Heart left ventricle (tissue), 13 donors: ENCODE results near the gene MTUS2.

Experiments used
- CTCF ChIP-seq, 12 donors: fragments of 200-600 bp; sonication (generic) in 4 of 12; IDR thresholded peaks; one replicate each; pipeline versions ENCODE4 v1.5.0 to v1.8.0; 2018 to 2022; ENCODE audit warnings: antibody characterized with exemption in 12 of 12, mild to moderate bottlenecking in 5 of 12
- POLR2A ChIP-seq, 2 donors: fragments of 450-650 bp; IDR thresholded peaks; one replicate each; pipeline ENCODE4 v1.6.1; 2017; ENCODE audit warnings: antibody characterized with exemption in 2 of 2, mild to moderate bottlenecking in 2 of 2, moderate library complexity in 2 of 2
- donor health status: ischemic (EF 13 %, LVEDD 7.1; RV severe dilation, severe dysfunction).
- donor health status: DM: no; HTN: yes; CAD: no.
- donor health status: DM: no; HTN: no; CAD: no.
- donor health status: ischemic (EF 25% LVEDD 6.9; RV normal size, moderate dysfunction).
- donor health status: ischemic (EF 25% LVEDD 5.7; RV mildly dilated, moderate dysfunction).
- donor health status: ischemic (EF 35%, LVEDD 5.7; RV mildly dilated, moderate dysfunction).
- donor health status: nonischemic (EF 11% LVEDD 7.7; RV severe dilation, severe dysfunction).
- donor health status: DM: yes; HTN: yes; CAD: no.
- donor health status: PGD.
- donor health status: ischemic (EF 29% LVEDD 5.4; RV normal size, mild dysfunction).
- donor health status: nonischemic (EF 23%, LVEDD 6.1; RV moderate dilation, normal function).

- TF ChIP-seq CTCF (IDR thresholded peaks at IDR 0.05) (no peak), POLR2A (IDR thresholded peaks at IDR 0.05) (no peak)
These were observed 691.1 kb downstream of the MTUS2 start for GRCh38 chr13:29511106-29511796.
